ENCODE data around the gene AARS1.
"Not testable (repeated sequence)": the region's sequence is repeated elsewhere in the genome, so short reads cannot be mapped to it uniquely, and the experiment has no call there.

The AARS1 gene

DNA sequence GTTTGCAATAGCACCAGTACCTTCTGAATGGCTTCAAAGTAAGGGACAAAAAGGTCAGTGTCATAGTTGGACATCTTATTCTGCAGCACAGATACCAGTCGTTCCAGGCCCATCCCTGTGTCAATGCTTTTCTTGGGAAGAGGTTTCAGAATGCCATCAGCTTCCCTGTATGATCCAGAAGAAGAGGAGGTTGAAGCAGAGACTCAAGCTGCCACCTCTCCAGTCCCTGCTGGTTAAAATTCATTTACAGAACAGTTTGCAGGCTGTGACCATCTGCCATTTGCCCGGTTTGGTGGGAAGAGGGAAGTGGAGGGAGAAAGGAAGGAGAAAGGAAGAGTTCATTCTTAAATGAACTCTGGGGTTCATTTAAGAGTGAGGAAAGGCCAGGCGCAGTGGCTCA lies 19.1 kb downstream of the AARS1 start:
- DNase-seq = no peak

DNA sequence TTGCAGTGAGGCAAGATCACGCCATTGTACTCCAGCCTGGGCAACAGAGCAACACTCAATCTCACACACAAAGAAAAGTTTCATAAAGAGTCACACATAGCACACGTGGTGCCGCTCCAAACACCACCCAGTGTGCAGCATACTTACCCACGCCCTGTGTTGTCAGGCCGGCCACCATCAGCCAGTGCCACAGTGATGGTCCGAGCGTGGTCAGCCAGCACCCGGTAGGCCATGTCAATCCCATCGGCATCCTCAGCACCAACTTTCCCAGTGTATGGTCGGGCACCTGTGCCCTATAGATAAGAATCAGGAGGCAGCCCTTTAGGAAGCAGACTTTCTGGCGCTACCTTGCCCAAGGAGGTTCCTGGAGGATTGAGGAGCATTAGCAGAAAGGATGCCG lies 19.8 kb downstream of the AARS1 start:
- DNase-seq = no peak

DNA sequence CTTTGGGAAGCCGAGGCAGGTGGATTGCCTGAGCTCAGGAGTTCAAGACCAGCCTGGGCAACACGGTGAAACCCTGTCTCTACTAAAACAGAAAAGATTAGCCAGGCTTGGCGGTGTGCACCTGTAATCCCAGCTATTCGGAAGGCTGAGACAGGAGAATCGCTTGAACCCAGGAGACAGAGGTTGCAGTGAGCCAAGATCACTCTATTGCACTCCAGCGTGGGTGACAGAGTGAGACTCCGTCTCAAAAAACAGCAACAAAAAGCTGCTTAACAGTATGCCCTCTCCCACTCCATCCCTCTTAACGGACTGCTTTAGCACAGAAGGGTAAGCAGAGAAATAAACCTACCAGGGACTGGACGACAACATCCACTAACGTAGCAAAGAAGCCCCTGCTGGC lies 21.4 kb downstream of the AARS1 start:
- not testable (repeated sequence) for DNase-seq

DNA sequence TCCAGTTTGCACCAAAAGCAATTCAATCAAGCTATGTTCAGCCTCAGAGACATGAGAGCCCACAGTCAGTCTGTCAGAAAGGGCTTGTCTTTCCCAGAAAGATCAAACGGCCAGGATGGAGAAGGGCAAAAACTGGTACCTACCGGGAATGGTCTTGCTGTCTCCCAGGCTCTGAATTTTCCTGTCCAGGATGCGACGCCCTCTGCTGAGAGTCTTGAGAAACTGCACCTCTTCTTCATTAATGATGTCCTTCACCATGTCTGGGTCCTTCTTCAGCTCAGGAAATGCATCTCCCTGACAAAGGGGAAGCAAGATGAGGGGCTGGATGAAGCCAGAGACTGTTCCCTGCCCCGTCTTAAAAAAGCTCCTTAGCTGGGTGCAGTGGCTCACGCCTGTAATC lies 21.8 kb downstream of the AARS1 start:
- peak; percentile 56 for DNase-seq

DNA sequence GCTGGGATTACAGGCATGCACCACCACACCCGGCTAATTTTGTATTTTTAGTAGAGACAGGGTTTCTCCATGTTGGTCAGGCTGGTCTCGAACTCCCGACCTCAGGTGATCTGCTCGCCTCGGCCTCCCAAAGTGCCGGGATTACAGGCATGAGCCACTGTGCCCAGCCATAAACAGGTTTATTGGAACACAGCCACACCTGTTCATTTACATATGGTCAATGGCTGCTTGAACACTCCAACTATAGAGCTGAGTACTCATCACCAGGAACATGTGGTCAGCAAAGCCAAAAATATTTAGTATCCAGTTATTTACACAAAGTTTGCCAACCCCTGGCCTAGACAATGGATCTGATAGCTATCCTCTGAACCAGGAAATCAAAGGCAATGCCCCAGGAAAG lies 29.4 kb downstream of the AARS1 start:
- not testable (repeated sequence) for DNase-seq

DNA sequence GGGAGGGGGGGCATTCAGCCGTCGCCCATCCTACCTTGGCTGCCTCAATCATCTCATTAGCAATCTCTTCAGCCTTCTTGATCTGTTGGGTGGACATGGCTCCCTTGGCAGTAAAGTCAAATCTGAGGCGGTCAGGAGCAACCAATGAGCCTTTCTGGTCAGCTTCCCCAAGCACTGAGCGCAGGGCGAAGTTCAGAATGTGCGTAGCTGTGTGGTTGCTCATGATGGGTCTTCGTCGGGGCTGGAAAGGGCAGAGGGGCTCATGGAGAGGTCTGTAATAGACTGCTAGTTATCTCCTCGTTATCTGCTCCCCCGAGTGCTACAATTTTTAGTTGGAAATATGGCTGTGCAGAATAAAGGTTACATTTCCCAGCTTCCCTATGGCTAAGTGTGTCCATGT lies 30.4 kb downstream of the AARS1 start:
- no peak for DNase-seq

DNA sequence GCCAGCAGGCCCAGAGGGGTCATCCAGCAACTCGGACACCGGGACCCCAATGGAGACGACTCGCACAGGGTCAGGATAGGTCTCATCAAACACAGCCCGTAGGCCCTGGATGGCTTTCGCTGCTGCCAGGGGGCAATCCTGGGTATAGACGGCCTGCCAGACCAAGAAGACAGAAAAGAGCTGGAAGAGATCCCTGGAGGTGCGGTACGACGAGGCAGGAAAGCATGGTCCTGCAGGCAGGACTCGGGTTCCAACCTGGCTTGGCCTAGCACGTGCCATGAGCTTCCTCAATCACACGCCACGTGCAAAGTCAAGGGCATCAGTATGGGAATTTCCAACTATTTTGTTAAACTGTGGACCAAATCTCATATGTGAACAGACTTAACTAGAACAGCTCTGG lies 31.2 kb downstream of the AARS1 start:
- no peak for DNase-seq

DNA sequence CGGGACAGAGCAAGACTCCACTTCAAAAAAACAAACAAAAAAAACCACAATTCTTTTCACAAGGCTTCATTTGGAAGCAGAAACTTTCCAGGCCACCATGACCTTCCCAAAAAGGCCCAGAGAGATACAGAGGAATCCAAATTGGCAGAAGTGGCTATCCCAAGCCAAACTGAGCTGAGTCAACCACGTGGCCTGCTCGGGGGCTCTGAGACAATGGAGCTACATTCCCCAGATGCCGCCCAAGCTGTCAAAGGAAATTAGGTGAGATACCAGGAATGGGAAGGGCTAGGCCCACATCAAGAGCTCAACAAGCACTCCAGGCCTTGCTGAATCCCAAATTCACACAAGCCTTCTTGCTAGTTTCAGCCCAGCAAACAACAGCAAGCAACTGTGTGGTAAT lies 31.9 kb downstream of the AARS1 start:
- no peak for DNase-seq

DNA sequence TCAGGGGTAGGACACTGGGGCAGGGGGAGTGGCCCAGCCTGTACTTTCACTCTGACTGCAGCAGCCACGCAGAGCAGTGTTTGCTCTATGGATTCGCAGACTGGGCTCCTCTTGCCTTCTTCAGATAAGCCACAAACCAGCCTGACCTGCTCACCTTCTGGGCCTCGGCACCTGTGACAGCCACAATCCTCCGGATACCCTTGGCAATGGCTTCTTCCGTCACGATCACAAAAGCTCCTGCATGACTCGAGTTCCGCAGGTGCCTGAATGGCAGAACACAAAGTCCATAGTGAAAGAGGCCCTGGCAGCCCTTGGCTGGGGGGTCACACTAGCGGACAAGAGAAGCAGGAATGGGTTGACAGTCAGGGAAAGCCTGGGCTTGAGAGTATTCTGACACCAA lies 33.7 kb downstream of the AARS1 start:
- no peak for DNase-seq

DNA sequence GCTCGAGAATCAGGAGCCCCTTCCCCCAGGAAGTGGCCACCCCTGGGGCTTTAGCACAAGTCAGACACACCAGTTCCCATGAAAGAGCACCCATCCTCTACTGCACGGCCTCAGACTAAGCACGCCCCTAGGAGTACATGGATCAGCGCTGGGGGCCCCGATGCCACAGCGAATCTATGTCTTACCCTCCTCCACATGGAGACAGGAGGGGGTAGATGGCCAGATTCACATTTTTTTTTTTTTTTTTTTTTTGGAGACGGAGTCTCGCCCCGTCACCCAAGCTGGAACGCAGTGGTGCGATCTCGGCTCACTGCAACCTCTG lies 34.4 kb downstream of the AARS1 start:
- DNase-seq = no peak

DNA sequence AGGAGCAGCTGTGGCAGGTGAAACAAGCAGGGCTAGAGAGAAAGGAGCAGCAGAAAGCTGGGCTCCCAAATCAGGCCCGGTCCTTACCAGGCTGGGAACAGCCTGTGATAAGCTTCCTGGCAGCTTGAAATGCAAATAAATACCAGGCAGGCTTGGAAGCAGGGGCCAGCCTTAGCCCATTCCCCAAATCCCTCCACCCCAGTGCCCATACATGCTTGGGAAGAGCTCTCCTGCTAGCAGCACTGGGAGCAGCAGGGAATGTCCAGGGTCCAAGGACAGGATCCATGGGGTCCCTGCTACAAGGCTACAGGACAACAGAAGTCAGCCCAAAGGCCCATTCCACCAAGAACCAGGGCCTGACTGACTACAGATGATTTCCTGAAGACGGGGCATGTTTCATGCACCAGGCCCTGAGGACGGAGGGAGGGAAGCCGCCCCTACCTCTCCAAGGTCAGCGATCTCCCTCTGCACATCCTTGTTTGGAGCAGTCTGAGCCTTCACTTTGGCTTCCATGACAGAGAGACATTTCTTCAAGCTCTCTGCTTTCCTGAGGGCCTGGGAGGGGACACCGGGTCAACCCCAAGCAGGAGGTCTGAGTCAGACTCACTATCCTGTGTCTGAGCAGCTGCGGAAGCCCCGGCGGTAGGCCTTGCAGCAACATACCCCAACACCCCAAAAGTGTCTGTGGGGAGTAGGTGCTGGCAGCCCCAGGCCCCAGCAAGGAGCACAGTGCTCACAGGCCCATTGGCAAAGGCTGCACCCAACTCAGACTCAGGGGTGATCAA lies 34.9 kb downstream of the AARS1 start:
- no peak for DNase-seq

DNA sequence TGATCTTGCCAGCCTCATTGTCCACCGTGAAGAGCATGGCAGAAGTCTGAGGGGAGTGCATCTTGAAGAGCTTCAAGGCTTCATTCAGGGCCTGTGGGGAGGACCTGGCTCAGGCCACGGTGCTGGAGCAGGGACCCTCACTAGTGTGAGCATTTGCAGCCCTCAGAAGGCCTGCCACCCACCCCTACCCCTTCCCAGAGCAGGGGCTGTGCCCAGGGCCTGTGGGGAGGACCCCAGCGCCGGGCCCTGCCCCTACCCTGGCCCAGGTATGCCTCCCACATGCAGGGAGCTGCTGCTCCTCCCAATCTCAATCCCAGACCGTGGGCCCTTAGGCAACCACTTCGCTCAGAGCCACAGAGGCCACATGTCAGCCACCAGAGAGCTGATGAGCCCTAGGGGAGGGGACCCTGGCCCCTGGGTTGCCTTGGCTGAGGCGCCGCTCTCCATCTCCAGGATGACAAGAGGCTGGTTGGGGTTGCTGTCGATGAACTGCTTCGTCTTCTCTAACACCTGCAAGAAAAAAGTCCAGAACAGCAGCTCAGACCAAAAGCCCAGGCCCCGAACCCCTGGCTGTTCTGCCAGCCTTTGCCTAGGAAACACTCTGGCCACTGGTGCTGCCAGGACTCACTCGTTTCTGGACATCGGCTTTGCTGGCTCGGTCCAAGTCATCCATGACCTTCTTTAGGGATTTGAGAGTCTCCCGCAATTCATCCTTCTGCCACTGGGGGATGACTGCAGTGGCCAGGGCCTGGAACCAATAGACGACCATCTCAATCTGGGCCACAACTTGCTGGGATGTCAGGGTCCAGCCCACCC lies 35.8 kb downstream of the AARS1 start:
- DNase-seq = peak; percentile 49

DNA sequence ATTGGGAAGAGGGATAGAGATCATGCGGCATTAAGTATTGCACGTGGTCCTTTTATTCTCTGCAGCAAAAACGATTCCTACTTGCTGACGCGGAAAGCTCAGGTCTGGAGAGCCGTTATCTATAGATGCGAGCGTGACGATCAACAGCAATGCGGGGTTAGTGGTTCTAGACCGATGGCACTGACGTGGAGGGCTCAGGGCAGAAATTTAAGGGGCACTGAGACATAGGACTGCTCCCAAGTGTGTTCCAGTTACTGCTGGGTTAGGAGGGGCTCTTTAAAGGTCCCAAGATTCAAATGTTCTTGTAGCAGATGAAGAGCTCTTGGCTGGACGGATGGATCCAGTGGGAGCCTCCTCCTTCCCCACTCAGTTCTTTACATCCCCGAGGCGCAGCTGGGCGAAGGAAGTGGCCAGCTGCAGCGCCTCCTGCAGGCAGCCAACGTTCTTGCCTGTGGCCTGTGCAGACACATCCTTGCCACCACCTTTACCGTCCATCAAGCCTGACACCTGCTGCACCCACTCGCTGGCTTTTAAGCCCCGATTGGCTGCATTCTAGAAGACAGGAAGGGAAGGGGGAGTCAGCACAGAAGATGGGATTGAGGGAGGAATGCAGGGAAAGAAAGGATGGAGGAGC lies 36.8 kb downstream of the AARS1 start:
- DNase-seq = peak; percentile 23

DNA sequence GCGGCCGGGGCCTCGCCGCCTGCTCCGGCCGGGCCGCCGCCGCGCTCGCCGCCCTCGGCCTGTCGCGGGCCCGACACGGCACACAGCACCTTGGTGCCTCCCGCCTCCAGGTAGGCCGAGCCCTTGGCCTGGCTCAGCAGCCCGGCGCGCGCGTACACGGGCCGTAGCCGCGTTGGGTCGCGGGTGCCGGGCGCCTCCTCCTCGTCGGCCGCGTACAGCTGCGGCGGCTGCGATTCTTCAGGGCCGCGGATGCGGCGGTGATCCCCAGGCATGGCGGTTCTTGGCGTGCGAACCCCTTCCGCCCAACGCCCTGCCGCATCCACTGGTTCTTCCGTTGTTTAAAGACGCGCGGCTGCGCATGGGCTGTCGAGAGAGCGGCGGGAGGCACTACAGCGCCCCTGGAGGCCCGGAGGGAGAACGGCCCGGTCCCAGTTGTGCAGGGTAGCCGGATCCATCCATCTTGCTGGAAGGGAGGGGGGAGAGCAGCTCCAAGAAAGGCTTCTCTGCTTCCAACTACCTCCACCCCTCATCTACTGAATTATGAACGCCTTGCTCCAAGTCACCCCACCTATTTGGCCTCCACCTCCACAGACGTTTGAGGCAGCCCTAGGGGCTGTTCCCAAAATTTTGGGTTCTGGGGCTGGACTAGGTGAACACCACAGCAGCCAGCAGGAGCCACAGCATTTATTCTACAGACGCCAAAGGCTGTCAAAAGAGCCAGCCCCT lies 37.5 kb downstream of the AARS1 start, which contains the start of gene EXOSC6:
Gene EXOSC6 (minus strand): TSS at position 312 of the 726 bp plus-strand sequence. CDS start 40 bp downstream, at position 272.
- DNase-seq = peak; percentile 97

DNA sequence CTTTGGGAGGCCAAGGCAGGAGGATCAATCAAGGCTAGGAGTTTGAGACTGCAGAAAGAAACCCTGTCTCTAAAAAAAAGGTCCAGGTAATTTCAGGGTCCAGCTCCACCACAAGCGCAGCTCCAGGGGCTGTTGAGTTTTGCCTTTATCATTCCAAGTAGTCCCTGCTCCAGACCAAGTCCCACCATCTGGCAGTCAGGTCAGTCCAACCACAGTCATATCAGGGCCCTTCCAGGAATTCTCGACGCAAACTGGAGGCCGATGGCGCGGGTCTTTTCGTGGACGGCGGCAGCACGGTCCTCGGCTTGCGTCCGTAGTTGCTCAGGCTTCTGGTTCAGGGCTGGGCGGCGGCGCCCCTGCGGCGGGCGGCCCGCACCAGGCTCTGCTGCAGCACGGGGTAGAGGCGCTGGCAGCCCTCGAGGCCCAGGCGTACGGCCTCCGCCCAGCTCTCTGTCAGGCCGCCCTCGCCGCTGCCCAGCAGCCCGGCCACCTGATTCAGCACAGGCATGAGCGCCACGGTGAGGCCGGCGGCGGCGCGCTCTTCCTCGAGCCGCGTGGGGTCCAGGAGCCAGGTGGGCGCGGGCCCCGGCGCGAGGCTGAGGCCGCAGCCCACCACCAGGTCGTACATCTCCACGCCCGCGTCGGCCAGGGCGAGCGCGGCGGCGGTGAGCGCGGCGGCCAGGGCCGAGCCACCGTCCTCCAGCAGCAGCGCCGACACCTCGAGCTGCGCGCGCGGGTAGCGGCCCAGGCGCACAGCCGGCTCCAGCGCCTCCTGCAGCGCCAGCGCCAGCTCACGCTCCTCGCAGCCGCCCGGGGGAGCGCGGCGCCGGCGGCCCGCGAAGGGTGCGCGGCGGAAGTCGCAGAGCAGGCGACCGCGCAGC lies 38.3 kb downstream of the AARS1 start:
- DNase-seq = peak; percentile 55

DNA sequence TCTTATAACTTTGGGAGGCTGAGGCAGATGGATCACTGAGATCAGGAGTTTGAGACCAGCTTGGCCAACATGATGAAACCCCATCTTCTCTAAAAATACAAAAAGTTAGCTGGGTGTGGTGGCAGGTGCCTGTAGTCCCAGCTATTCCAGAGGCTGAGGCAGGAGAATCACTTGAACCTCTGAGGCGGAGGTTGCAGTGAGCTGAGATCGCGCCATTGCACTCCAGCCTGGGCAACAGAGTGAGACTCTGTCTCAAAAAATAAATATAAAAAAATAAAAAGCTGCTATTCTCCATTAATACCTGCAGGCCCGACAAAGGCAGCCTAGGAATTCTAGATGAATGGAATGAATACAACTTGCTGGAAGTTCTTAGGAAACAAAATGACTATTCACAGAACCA lies 39.6 kb downstream of the AARS1 start:
- not testable (repeated sequence) for DNase-seq

DNA sequence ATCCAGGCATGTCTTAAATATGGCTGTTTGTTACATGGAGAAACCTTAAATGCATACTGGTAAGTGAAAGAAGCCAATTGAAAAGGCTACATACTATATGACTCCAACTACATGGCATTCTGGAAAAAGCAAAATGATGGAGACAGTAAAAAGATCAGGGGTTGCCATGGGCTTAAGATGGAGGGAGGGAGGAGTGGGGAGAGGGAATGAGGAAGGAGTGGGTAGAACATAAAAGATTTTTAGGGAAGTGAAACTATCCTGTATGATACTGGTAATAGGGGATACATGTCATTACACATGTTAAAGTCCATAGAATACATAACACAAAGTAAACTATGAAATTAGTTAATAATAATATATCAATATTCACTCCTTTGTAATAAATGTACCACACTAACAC lies 50.5 kb downstream of the AARS1 start:
- peak; percentile 31 for DNase-seq

DNA sequence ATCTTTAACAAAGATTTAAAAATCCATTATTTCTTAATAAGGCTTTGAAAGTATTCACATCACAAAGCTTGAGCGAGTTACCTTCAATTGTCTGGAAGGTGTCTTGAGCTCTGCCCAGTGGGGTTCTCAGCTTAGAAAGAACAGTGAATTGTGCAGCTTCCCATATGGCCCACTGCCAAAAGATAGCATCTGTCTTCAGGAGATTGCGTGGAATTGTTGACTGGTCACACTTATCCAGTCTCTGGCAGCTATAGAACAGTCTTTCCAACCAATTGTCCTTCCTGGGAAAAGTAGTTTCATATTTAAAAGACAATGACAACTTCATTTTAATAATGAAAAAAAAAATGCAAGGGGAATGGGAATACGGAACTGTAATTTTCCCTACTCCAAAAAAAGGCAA lies 57.5 kb downstream of the AARS1 start:
- not testable (repeated sequence) for DNase-seq

DNA sequence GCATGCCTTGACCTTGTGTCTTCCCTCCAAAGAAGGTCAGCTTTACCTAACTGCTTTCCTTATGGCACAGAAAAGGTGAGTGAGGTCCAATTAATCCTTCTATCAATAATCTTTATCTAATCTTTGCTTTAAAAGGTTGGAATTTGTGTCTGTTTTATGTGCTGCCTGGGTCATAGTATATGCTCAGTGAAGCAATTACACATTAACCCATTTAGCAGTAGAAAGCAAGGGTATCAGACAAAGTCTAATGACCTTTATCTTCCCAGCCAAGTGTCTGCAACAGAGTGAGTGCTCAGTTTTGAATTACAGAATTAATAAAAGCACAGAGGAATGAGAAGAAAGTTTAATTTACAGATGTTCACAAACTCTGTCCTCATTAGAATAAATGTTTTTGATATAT lies 63.3 kb downstream of the AARS1 start:
- not testable (repeated sequence) for DNase-seq

DNA sequence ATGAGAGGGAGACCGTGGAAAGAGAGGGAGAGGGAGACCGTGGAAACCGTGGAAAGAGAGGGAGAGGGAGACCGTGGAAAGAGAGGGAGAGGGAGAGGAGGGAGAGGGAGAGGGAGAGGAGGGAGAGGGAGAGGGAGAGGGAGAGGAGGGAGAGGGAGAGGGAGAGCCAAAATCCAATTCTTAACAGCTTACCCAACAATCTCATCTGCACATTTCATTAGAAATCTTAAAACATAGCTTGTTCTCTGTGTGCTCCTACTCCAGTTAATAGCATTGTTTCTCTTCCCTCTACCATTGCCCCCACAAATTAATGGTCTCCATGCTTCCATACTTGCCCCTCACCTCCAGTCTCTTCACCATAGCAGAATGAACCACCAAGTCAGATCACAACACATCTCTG lies 63.9 kb downstream of the AARS1 start:
- not testable (repeated sequence) for DNase-seq

DNA sequence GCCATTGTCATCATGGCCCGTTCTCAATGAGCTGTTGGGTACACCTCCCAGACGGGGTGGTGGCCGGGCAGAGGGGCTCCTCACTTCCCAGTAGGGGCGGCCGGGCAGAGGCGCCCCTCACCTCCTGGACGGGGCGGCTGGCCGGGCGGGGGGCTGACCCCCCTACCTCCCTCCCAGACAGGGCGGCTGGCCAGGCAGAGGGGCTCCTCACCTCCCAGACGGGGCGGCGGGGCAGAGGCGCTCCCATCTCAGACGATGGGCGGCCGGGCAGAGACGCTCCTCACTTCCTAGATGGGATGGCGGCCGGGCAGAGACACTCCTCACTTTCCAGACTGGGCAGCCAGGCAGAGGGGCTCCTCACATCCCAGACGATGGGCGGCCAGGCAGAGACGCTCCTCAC lies 64.7 kb downstream of the AARS1 start:
- DNase-seq = not testable (repeated sequence)

DNA sequence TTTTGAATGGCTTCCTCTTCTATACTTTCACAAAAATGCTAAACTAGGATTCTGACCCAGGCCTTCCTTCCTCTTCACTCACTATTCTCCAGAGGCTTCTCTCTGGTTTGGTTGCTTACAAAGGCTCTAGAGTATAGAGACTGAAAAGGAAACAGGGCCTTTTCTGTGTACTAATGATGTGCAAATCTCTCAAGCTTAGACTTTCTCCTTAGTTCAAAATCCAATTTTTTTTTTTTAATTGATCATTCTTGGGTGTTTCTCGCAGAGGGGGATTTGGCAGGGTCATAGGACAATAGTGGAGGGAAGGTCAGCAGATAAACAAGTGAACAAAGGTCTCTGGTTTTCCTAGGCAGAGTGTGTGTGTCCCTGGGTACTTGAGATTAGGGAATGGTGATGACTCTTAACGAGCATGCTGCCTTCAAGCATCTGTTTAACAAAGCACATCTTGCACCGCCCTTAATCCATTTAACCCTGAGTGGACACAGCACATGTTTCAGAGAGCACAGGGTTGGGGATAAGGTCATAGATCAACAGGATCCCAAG lies 65.3 kb downstream of the AARS1 start:
- DNase-seq = not testable (repeated sequence)
